ENCODE data around the gene STK25. TPM values are rescaled to one million over a fixed set of nuclear protein-coding genes. Genes with fewer than 3 reads are reported as not detected.

The STK25 gene
- total RNA-seq, 2 experiments from 2014 or later: 120 to 201 TPM

DNA sequence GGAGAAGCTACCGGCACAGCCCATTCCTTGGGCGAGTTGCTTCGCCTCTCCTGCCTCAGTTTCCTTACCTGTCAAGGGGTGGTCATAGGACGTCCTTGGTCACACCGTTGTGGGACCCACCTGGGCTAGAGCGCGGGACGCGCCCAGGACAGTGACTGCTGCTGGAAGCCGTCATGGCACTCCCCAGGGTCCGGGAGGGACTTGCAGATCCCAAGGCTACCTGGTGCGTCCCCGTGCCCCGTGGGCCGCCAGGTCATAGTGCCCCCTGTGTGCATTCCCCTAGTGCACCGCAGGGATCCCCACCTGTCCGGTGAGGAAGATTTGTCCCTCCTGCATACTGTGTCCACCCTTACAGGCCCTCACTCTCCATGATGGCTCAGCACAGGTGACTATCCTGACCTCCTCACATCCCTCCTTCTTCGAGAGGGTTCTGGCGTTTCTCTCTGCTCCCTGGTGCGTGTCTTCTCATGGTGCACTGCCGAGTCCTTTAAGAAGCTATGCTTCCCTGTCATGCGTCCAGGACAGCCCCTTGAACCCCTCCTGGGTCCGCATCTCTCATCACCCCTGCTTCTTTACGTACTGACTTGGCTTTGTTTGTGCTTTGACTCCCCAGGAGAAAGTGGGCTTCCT, 886 bp upstream of the STK25 start:
- H2AFZ ChIP-seq (ENCODE audit: low read length): peak overlapping the region; percentile 83
- H3K27ac ChIP-seq (ENCODE audit: low read depth, low read length, poor library complexity, severe bottlenecking): no peak overlapping the region
- intact Hi-C loops (cut with micrococcal nuclease; ENCODE audit: unreplicated experiment): loop anchor here (2.0 kb wide), 1 partner anchor 152 kb away; the partner anchor contains the start of gene FARP2
- no peak for TF ChIP-seq EZH2phosphoT487 (IDR thresholded peaks at IDR 0.05; ENCODE audit: borderline replicate concordance, low read depth, low read length)
- TF ChIP-seq CTCF (conservative IDR thresholded peaks at IDR 0.05; ENCODE audit: low read length): no peak
- H3K79me2 ChIP-seq (ENCODE audit: insufficient read depth, low read depth, low read length): peaks cover 12% of the 10 kb centered on the region
- H4K20me1 ChIP-seq (ENCODE audit: insufficient read depth, low read length): no peaks in the 10 kb centered on the region
- no peaks in the 10 kb centered on the region for H3K9me3 ChIP-seq (ENCODE audit: low read length)
- ChIA-PET POLR2A (no interaction called here), CTCF (ENCODE audit: unreplicated experiment) (no interaction called here)
- BruUV-seq (replicated peaks): no TSS peak
- no peak for DNase-seq (ENCODE audit: low spot score)
- H3K36me3 ChIP-seq (ENCODE audit: insufficient read depth, low read length): peaks cover 9% of the 10 kb centered on the region; the same call in 1 of the 2 replicates
- no peaks in the 10 kb centered on the region for H3K9me2 ChIP-seq (ENCODE audit: insufficient read depth, low read length)
- H3K4me1 ChIP-seq (ENCODE audit: insufficient read depth, low read length, poor library complexity, severe bottlenecking): peaks cover 18% of the 10 kb centered on the region
- peak overlapping the region; percentile 46 for H3K4me2 ChIP-seq (ENCODE audit: low read length)
- H3K4me3 ChIP-seq (ENCODE audit: low read depth, low read length, poor library complexity, severe bottlenecking): peak overlapping the region; percentile 40

- Histone ChIP-seq H3K36me3 (ENCODE audit: insufficient read depth, low read length) (peaks cover 17% of the 10 kb centered on the region; the same call in 1 of the 2 replicates), H4K20me1 (ENCODE audit: insufficient read depth, low read length) (no peaks in the 10 kb centered on the region), H2AFZ (ENCODE audit: low read length) (peak overlapping the region; percentile 35; the same call in 1 of the 2 replicates), H3K4me2 (ENCODE audit: low read length) (peak overlapping the region; percentile 93), H3K27ac (ENCODE audit: low read depth, low read length, poor library complexity, severe bottlenecking) (peak overlapping the region; percentile 26), H3K4me1 (ENCODE audit: insufficient read depth, low read length, poor library complexity, severe bottlenecking) (peaks cover 18% of the 10 kb centered on the region), H3K9me2 (ENCODE audit: insufficient read depth, low read length) (no peaks in the 10 kb centered on the region), H3K9me3 (ENCODE audit: low read length) (no peaks in the 10 kb centered on the region), H3K4me3 (ENCODE audit: low read depth, low read length, poor library complexity, severe bottlenecking) (peak overlapping the region; percentile 98), H3K79me2 (ENCODE audit: insufficient read depth, low read depth, low read length) (peaks cover 12% of the 10 kb centered on the region)
- ChIA-PET CTCF (ENCODE audit: unreplicated experiment) (no interaction called here), POLR2A (no interaction called here)
- TF ChIP-seq EZH2phosphoT487 (IDR thresholded peaks at IDR 0.05; ENCODE audit: borderline replicate concordance, low read depth, low read length): no peak
- no peak; the same call in 1 of the 2 replicates for TF ChIP-seq CTCF (conservative IDR thresholded peaks at IDR 0.05; ENCODE audit: low read length)
- DNase-seq (ENCODE audit: low spot score): peak; percentile 36
- intact Hi-C loops (cut with micrococcal nuclease; ENCODE audit: unreplicated experiment): loop anchor here (1.0 to 2.0 kb wide), 2 partner anchors 151 to 192 kb away; partner anchors contain the start of genes FARP2, HDLBP and SEPTIN2
- no TSS peak for BruUV-seq (replicated peaks)
These were observed 749 bp downstream of the STK25 start for GRCh38 chr2:241507430-241508239.
